Activated naive CD4-positive, alpha-beta T cell treated with anti-CD3 and anti-CD28 coated beads, Interleukin-2, amount 10 ng/mL, durations not matched to agents 7 days and 5 days (primary cell): ENCODE results near the gene OSBPL10.
"Not testable (repeated sequence)": the region's sequence is repeated elsewhere in the genome, so short reads cannot be mapped to it uniquely, and the experiment has no call there.

ENCODE experiments used
- CTCF ChIA-PET: fragments of 350-600 bp; sonication (Branson Sonifier 250); formaldehyde crosslinking; loops from one replicate; lab custom pipeline; 2021; ENCODE audit warnings: antibody characterized with exemption; lab: Charles Lee
- DNase-seq: peaks from one replicate; pipeline ENCODE4 v3.0.0-alpha.2; 2020
- H3K27ac Mint-ChIP-seq: one replicate; pipeline ENCODE4 v1.8.0; 2021; ENCODE audit warnings: mild to moderate bottlenecking, moderate library complexity, mixed read lengths
- H3K27me3 Mint-ChIP-seq: one replicate; pipeline ENCODE4 v1.8.0; 2021; ENCODE audit warnings: mild to moderate bottlenecking, mixed read lengths
- H3K36me3 Mint-ChIP-seq: one replicate; pipeline ENCODE4 v1.8.0; 2021; ENCODE audit warnings: mixed read lengths
- H3K4me1 Mint-ChIP-seq: one replicate; pipeline ENCODE4 v1.8.0; 2021; ENCODE audit warnings: mixed read lengths
- H3K4me3 Mint-ChIP-seq: one replicate; pipeline ENCODE4 v1.8.0; 2021; ENCODE audit warnings: mild to moderate bottlenecking, moderate library complexity, mixed read lengths
- H3K9me3 Mint-ChIP-seq: one replicate; pipeline ENCODE4 v1.8.0; 2021; ENCODE audit warnings: mixed read lengths

OSBPL10 gene

DNA sequence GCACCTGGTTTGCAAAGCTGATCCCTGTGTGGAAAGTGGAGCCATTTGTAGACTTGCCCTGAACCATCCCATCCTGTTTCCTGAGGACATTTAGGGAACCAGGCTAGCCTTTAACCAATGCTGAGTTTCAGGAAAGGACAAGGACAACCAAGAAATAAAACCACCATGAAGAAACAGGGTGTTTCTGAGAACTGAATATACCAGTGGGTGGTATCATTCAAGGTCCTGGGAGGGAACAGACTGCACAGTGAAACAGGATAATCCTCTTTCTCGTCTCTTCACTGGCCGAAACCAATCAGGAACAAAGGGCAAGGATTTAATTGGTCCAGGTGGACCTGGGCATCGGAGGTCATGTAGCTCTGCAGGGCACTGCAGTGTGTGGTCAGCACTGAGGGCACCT is 22.3 kb upstream of the OSBPL10 start:
- DNase-seq = no peak
- CTCF ChIA-PET = no interaction called here
- H3K36me3 Mint-ChIP-seq = no peaks in the 10 kb centered on the region
- H3K27ac Mint-ChIP-seq = no peak overlapping the region
- H3K4me3 Mint-ChIP-seq = no peak overlapping the region
- peaks cover 33% of the 10 kb centered on the region for H3K27me3 Mint-ChIP-seq
- H3K9me3 Mint-ChIP-seq = no peaks in the 10 kb centered on the region
- H3K4me1 Mint-ChIP-seq = no peaks in the 10 kb centered on the region

DNA sequence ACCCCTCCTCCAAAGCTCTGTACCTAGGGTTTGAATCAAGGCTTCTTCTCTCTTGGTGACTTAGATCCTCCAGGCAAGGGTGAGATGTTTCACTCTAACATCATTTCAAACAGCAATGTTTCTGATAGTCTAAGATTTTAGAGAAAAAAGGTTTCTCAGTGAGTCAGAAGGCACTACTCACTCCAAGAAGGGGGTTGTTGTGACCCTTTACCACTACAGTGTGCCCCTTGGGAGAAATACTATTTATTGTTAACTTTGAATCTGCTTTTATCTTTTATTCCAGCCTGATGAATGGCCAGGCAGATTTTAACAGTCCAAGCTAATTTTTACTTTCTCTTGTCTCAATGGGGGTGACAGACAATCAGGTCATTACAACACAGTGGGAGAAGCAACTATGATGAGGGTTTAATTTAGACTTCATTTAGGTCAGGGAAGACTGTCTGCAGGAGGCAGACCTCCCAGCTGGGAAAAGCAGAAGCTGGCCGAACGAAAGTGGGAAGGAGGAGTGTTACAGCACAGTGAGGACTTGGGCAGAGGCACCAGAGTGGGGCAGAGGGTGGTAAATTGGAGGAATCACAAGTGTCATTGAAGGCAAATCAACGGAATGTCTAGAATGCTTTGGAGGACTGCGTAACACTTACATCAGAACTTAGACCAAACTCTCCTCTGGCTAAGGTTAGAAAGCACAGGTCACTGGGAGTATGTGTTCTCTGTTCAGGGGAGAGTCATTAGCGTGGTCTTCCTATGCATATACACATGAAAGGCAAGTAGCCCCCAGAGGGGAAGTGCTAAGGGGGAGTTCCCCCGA is 21.7 kb upstream of the OSBPL10 start:
- Mint-ChIP-seq H3K9me3 (no peaks in the 10 kb centered on the region), H3K36me3 (no peaks in the 10 kb centered on the region), H3K4me1 (no peaks in the 10 kb centered on the region), H3K27me3 (peaks cover 36% of the 10 kb centered on the region), H3K4me3 (no peak overlapping the region), H3K27ac (no peak overlapping the region)
- CTCF ChIA-PET = interaction anchor here (0.6 kb wide), 1 partner anchor 16 kb away, joined by 3 read pairs; no protein-coding TSS in a partner anchor
- DNase-seq = no peak

DNA sequence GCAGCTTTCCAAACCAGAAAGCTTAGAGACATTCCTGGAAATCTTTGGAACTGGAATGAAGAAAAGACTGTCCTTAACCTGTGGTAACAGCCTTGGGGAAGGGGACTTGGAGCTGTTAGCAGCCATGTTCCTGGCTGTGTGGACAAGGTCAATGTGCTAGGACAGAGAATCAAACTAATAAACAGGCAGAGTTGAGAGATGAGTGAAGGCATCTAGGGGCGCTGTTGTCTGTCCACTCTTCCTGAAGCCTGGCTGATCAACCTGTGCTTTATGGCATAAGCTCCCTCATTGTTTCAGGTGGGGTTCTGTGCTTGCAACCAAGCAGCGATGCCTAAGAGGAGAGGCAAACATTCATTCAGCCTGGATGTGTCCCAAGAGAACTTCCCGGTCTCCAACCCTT is 19.8 kb upstream of the OSBPL10 start:
- H3K9me3 Mint-ChIP-seq = no peaks in the 10 kb centered on the region
- no peak overlapping the region for H3K4me3 Mint-ChIP-seq
- H3K27me3 Mint-ChIP-seq = peaks cover 37% of the 10 kb centered on the region
- DNase-seq = no peak
- H3K27ac Mint-ChIP-seq = no peak overlapping the region
- H3K4me1 Mint-ChIP-seq = no peaks in the 10 kb centered on the region
- CTCF ChIA-PET = no interaction called here
- H3K36me3 Mint-ChIP-seq = no peaks in the 10 kb centered on the region

DNA sequence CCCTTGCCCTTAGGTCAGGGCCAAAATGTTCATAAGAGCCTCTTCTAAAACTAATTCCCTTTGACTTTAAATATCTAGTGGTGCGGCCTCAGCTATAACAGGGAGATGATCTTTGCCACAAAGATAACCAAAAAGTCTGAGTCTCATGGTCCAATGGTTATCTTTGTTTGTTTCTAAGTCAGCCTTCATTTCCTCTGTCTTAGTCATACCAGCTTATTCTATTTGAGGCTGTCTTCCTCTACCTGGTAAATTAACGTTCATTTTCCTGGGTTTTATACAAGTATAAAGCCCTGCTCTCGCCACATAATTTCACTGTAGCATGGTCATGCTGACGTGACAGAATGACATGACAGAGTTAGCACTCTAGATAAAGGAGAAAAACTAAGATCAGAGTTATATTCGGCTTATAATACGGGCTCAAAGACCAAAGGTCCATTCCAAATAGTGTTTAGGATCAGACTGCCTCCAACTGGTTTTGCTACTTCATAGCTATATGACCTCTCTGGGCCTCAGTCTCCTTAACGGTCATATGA is 18.9 kb upstream of the OSBPL10 start:
- Mint-ChIP-seq H3K36me3 (no peaks in the 10 kb centered on the region), H3K4me3 (no peak overlapping the region), H3K9me3 (peaks cover 1% of the 10 kb centered on the region), H3K27me3 (peaks cover 37% of the 10 kb centered on the region), H3K4me1 (no peaks in the 10 kb centered on the region), H3K27ac (no peak overlapping the region)
- CTCF ChIA-PET = no interaction called here
- DNase-seq = no peak

DNA sequence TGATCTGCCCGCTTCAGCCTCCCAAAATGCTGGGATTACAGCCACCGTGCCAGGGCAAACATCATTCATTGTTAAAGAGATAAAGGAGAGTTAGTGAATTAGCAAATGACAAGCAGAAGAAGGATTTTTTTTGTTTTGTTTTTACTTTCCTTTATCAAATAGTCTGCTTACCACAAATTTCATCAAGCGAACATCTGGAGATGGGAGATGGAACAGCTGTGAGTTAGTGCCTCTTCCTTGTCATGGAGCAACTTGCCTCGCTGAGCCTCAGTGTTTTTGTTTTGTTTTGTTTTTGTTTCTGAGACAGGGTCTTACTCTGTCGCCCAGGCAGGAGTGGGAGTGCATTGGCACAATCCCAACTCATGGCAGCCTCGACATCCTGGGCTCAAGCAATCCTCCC is 16.4 kb upstream of the OSBPL10 start:
- Mint-ChIP-seq H3K9me3 (peaks cover 6% of the 10 kb centered on the region), H3K27me3 (peaks cover 21% of the 10 kb centered on the region), H3K27ac (no peak overlapping the region), H3K4me1 (no peaks in the 10 kb centered on the region), H3K36me3 (no peaks in the 10 kb centered on the region), H3K4me3 (no peak overlapping the region)
- no peak for DNase-seq
- CTCF ChIA-PET = no interaction called here

DNA sequence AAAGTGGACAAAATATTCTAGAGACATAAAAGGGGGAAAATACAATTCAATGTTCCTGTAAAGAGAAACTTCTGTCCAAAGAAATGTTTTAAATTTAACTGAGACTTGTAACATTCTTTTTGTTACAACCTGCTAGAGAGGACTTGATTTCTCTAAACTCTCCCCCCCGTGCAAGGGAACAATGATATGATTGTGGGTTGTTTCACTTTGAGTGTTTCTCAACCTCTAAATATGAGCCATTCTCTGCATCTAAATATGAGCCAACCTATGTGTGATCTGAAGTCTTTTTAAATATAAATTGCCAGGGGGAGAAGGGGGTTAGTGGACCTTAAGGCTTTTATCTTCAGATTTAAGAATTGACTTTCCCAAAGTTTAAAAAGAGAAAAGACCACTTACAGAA is 15.1 kb upstream of the OSBPL10 start:
- no peak overlapping the region for H3K27ac Mint-ChIP-seq
- H3K4me1 Mint-ChIP-seq = no peaks in the 10 kb centered on the region
- DNase-seq = no peak
- peaks cover 8% of the 10 kb centered on the region for H3K9me3 Mint-ChIP-seq
- no peak overlapping the region for H3K4me3 Mint-ChIP-seq
- peaks cover 17% of the 10 kb centered on the region for H3K27me3 Mint-ChIP-seq
- CTCF ChIA-PET = no interaction called here
- H3K36me3 Mint-ChIP-seq = no peaks in the 10 kb centered on the region

DNA sequence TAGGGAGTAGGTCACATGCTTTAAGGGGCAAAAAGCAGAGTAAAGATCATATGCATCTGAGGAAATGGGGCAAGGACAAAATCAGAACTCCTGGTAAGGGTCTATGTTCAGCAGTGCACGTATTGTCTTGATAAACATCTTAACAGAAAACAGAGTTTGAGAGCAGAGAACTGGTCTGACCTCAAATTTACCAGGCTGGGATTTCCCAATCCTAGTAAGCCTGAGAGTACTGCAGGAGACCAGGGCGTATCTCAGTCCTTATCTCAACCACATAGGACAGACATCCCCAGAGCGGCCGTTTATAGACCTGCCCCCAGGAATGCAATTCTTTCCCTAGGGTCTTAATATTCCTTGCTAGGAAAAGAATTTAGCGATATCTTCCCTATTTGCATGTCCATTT is 14.0 kb upstream of the OSBPL10 start:
- H3K27me3 Mint-ChIP-seq, CTCF ChIA-PET, DNase-seq, H3K36me3 Mint-ChIP-seq, H3K4me3 Mint-ChIP-seq, H3K9me3 Mint-ChIP-seq, H3K27ac Mint-ChIP-seq, H3K4me1 Mint-ChIP-seq: not testable (repeated sequence)

DNA sequence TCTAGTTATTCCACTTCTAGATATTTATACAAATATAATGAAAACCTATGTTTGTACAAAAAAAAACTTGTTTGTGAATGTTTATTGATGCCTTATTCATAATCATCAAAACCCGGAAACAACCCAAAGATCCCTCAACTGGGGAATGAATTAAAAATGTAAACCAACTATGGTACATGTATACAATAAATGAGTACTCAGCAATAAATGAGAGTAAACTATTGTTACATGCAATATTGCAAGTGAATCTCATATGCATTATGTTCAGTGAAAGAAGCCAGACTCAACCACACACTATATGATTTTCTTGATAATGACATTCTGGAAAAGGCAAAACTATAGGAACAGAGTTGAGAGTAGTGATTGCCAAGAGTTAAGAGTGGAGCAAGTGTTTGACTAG is 12.8 kb upstream of the OSBPL10 start:
- Mint-ChIP-seq H3K4me3 (no peak overlapping the region), H3K36me3 (no peaks in the 10 kb centered on the region), H3K9me3 (peaks cover 9% of the 10 kb centered on the region), H3K4me1 (no peaks in the 10 kb centered on the region), H3K27me3 (peaks cover 10% of the 10 kb centered on the region), H3K27ac (no peak overlapping the region)
- CTCF ChIA-PET = no interaction called here
- no peak for DNase-seq

DNA sequence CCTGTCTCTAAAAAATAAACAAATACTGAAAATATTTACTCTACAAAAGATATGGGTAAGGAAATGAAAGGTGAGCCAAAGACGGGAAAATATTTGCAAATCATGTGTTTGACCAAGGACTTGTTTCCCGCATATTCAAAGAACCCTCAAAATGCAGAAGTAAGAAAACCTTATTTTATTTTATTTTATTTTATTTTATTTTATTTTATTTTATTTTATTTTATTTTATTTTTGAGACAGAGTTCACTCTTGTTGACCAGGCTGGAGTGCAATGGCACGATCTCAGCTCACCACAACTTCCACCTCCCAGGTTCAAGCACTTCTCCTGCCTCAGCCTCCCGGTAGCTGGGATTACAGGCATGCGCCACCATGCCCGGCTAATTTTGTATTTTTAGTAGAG is 11.9 kb upstream of the OSBPL10 start:
- H3K4me3 Mint-ChIP-seq, H3K27ac Mint-ChIP-seq, H3K36me3 Mint-ChIP-seq, H3K4me1 Mint-ChIP-seq, H3K27me3 Mint-ChIP-seq, CTCF ChIA-PET, H3K9me3 Mint-ChIP-seq, DNase-seq: not testable (repeated sequence)

DNA sequence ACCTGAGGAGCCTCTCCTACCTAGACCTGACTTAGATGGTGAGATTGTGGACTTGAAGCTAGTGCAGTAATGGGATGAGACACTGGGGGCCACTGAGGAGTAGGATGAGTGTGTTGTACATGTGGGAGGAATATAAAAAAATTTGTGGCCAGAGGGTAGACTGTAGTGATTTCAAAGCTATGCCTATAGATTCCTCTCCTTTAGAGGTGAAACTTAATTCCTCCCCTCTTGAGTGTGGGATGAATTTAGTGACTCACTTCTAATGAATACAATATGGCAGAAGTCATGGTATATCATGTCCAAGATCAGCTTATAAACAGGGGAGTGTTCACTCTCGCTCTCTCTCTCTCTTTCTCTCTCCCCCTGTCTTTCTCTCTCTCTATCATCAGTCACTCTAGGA is 7.2 kb upstream of the OSBPL10 start:
- Mint-ChIP-seq H3K27me3 (peaks cover 4% of the 10 kb centered on the region), H3K4me3 (no peak overlapping the region), H3K27ac (no peak overlapping the region), H3K36me3 (no peaks in the 10 kb centered on the region), H3K9me3 (peaks cover 4% of the 10 kb centered on the region), H3K4me1 (no peaks in the 10 kb centered on the region)
- DNase-seq = no peak
- CTCF ChIA-PET = no interaction called here

DNA sequence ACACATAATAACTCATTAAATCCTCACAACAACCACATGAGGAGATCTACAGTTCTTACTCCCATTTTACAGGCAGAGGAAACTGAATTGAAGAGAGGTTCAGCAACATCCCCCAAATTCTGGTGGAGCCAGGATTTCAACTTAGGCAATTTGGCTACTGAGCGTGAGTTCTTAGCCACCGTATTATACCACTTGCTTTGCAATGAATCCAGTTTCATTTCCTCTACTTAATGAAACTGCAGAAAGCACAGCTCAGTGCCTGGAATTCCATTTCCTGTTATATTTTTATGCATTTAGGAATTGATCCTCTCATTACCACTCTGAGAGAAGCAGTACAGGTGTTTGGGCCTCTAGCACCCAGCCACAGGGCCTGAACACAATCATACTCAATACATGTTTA is 4.8 kb upstream of the OSBPL10 start:
- H3K27me3 Mint-ChIP-seq = peaks cover 23% of the 10 kb centered on the region

DNA sequence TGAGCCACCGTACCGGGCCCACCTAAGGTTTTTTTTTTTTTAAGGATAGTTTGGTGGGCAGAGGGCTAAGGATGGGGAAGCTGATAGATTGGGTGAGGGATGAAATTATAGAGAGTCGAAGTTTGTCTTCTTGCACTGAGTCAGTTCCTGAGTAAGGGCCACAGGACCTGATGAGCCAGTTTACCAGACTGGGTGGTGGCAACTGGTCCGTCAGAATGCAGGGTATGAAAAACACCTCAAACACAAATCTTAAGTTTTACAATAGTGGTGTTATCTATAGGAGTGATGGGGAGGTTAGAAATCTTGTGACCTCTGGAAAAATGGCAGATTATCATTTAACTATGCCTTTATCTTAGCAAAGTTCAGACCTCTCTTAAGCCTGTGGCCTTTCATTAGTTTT is 3.3 kb upstream of the OSBPL10 start:
- CTCF ChIA-PET = interaction anchor here (0.7 to 1.4 kb wide), 2 partner anchors 110 to 160 kb away, joined by 3 read pairs; no protein-coding TSS in a partner anchor
- no peaks in the 10 kb centered on the region for H3K36me3 Mint-ChIP-seq

More for the DNA sequence above, 4.8 kb upstream of the OSBPL10 start:
- H3K36me3 Mint-ChIP-seq = no peaks in the 10 kb centered on the region
- H3K4me1 Mint-ChIP-seq = peaks cover 10% of the 10 kb centered on the region
- H3K4me3 Mint-ChIP-seq = no peak overlapping the region
- no peak for DNase-seq
- CTCF ChIA-PET = interaction anchor here (0.7 to 1.5 kb wide), 2 partner anchors 10 to 169 kb away, joined by 3 read pairs; no protein-coding TSS in a partner anchor
- H3K27ac Mint-ChIP-seq = no peak overlapping the region
- no peaks in the 10 kb centered on the region for H3K9me3 Mint-ChIP-seq

DNA sequence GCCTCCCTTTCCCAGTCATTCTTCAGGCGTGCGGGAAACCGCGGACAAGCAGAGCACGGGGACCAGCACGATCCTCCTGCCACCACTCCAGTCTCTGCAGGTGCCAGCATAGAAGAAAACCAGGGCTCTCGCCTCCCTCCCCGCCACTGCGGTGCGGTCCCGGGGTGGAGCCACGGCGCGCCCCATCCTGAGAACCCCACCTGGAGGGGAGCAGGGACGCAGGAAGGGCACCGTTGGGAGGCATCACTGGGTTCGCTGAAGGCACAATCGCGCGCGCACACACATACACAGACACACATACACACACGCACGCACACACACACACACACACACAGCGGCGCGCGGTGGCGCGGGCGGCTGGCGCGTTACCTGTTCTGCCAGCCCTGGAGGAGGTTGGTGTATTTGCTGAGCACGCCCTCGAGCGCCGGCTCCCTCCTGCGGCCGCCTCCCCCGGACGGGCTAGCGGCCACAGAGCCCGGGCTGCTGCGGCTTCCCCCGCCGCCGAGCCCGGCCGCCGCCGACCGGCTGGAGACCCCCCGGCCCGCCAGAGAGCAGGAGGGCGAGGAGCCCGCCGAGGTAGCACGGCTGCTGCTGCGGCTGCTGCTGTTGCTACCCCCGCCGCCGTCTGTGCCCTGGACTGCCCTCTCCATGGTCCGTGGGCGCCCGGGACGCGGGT is 394 bp downstream of the OSBPL10 start:
- Mint-ChIP-seq H3K27ac (no peak overlapping the region), H3K36me3 (no peaks in the 10 kb centered on the region), H3K27me3 (peaks cover 51% of the 10 kb centered on the region), H3K9me3 (no peaks in the 10 kb centered on the region), H3K4me3 (peak overlapping the region; percentile 75), H3K4me1 (peaks cover 27% of the 10 kb centered on the region)
- peak; percentile 57 for DNase-seq
- CTCF ChIA-PET = no interaction called here

More for the DNA sequence above, 3.3 kb upstream of the OSBPL10 start:
- no peak for DNase-seq
- Mint-ChIP-seq H3K27ac (no peak overlapping the region), H3K9me3 (no peaks in the 10 kb centered on the region), H3K4me1 (peaks cover 21% of the 10 kb centered on the region), H3K4me3 (no peak overlapping the region), H3K27me3 (peaks cover 38% of the 10 kb centered on the region)

DNA sequence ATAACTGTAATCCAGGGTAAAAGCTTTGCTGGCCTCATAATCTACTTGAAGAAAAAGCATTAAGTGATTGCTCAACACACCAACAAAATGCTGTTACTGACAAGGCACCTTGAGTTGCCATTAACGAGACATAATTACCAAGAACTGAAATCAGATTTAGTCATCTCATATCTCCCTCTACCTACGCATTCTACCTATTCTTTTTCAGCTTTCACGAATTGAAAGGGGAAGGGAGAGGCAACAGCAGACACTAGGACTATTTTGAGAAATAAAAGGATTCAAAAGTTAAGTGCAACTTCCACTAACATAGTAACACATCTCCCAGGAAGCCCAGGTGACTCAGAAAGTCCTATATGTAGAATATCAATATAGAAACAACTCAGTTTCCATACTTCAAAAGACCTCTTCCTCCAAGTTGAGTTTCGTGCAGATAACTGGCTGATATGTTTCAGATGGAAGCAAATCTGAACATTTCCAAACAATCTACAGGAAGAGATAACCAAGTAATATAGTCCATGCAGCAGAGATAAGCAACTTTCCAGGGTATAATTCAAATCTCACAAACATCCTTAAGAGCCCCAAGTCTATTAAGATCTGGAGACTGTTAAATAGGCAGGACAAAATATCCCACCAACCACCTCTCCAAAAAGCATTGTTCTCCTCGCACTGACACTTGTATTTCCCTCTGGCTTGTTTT is 1.9 kb downstream of the OSBPL10 start:
- CTCF ChIA-PET = no interaction called here
- peaks cover 27% of the 10 kb centered on the region for H3K4me1 Mint-ChIP-seq
- H3K4me3 Mint-ChIP-seq = peak overlapping the region; percentile 48
- peaks cover 51% of the 10 kb centered on the region for H3K27me3 Mint-ChIP-seq
- no peak for DNase-seq
- no peaks in the 10 kb centered on the region for H3K36me3 Mint-ChIP-seq
- no peaks in the 10 kb centered on the region for H3K9me3 Mint-ChIP-seq
- H3K27ac Mint-ChIP-seq = no peak overlapping the region
